ENCODE data around the gene MATN1.

The MATN1 gene

DNA sequence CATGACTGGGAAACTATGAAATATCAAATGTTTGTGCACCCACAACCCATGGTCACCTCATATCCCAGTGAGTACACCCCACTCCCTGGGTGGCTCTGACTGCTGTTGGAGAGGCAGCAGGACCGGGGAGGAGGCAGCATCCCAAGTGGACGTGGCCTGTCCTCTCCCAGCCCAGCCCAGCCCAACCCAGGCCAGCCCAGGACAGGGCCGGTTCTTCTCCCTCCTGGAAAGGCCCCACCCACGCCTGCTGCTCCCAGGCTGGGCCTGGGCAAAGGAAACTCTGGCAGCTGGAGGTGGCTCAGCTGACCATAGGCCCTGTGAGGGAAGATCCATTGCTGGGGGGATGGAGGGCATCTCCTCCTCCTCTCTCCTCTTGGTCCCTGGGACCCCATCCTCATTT lies 19.1 kb downstream of the MATN1 start:
- DNase-seq = no peak
- TF ChIP-seq GATA1 (IDR thresholded peaks at IDR 0.05; ENCODE audit: low read depth, low read length) (no peak), POLR2A (IDR thresholded peaks at IDR 0.05; ENCODE audit: low read length) (no peak)

DNA sequence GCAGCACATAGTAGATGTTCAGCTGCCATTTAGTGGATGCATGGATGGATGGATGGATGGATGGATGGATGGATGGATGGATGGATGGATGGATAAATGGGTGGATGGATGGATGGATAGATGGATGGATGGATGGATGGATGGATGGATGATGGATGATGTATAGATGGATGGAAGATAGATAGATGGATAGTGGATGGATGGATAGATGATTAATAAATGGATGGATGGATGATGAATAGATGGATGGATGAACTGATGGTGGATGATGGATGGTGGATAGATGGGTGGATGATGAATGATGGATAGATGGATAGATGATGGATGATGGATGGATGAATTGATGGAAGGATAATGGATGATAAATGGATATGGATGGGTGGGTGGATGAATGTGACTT lies 20.6 kb downstream of the MATN1 start:
- no peak for TF ChIP-seq POLR2A (IDR thresholded peaks at IDR 0.05; ENCODE audit: low read length)
- TF ChIP-seq GATA1 (IDR thresholded peaks at IDR 0.05; ENCODE audit: low read depth, low read length) = no peak

DNA sequence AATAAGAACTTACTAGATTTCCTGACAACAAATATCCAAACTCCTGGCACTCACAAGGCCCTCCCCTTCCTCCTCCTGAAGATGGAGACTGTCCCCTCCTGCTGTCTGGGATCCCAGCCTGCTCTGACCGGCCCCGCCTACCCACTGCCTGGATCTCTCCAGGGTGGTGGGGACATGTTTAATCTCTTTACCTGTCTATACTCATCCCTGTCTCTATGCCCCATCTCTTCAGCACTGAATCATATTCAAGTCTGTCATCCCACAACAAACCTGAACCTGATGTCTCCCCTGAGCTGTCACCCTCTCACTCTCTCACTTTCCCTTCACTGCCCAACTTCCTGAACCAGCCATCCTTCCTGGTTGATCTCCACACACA lies 22.1 kb downstream of the MATN1 start:
- TF ChIP-seq GATA1 (IDR thresholded peaks at IDR 0.05; ENCODE audit: low read depth, low read length) = no peak
- no peak for TF ChIP-seq POLR2A (IDR thresholded peaks at IDR 0.05; ENCODE audit: low read length)
- DNase-seq = no peak

More for the DNA sequence above, 20.6 kb downstream of the MATN1 start:
- no peak for DNase-seq

DNA sequence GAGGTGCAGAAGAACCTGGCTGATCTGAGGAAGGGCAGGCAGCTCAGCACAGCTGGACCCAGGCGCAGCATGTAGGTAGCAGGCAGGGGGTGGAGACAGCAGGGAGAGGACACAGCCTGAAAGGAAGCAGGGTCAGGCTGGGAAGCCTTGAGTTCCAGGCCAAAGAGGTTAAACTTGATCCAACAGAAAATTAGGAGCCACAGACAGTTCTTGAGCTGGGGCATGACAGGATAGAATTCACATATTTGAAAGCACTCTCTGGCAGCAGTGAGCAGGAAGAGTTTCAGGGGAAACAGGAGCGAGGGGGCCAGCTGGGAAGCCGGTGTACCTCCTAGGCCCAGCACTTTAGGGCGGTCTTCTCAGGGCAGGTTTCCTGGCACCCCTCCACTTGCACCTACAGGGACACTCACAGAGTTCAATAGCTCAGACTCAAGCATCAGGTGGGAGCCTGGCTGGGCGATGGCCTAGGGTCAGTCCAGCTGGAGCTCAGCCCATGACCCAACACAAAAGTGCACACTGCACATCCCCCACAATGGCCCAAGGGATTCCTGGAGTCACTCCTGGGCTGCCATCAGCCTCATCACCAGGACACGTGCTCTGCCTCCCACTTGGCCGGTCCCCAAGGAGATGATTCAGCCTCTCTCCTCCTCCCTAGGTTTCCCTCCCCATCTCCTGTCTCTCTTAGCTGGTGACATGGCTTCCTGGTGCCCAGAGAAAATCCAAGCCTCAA lies 22.7 kb downstream of the MATN1 start:
- no peak for TF ChIP-seq GATA1 (IDR thresholded peaks at IDR 0.05; ENCODE audit: low read depth, low read length)
- TF ChIP-seq POLR2A (IDR thresholded peaks at IDR 0.05; ENCODE audit: low read length) = no peak
- DNase-seq = peak in 1 of 2 experiments; percentile 38

DNA sequence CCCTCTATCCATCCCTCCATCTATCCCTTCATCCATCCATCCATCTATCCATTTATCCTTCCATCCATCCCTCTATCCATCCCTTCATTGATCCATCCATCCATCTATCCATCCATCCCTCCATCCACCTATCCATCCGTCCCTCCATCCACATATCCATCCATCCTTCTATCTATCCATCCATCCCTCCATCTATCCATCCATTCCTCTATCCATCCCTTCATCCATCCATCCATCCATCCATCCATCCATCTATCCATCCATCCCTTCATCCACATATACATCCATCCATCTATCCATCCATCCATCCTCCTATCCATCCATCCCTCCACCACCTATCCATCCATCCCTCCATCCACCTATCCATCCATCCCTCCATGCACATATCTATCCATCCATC lies 23.6 kb downstream of the MATN1 start:
- no peak for DNase-seq
- TF ChIP-seq POLR2A (IDR thresholded peaks at IDR 0.05; ENCODE audit: low read length) (no peak), GATA1 (IDR thresholded peaks at IDR 0.05; ENCODE audit: low read depth, low read length) (no peak)

DNA sequence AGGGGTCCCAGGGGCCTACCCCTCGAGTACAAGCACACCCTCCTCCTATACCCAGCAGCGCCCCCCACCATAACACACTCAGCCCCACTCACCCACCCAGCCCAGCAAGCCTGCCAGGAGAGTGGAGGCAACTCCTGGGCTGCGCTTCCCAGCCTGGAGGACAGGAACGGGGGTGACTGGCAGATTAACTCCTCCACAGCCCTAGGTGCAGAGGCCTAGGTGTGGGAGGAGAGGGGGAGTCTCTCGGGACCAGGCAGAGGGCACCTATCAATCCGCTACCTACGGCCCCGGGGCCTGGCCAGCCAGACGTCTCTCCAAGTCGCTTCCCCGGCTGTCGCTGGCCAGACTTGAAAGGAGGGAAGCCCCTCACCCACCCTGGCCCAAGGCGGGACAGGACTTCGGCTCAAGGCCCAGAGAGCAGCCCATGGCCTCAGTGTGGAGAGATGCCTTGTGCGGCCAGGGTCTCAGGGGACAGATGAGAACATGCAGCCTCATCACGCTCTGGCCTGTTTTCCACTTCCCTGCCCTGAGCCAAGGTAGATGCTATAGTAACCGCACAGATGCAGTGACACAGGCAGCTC lies 24.9 kb downstream of the MATN1 start:
- DNase-seq = no peak
- TF ChIP-seq POLR2A (IDR thresholded peaks at IDR 0.05; ENCODE audit: low read length) (no peak), GATA1 (IDR thresholded peaks at IDR 0.05; ENCODE audit: low read depth, low read length) (no peak)

DNA sequence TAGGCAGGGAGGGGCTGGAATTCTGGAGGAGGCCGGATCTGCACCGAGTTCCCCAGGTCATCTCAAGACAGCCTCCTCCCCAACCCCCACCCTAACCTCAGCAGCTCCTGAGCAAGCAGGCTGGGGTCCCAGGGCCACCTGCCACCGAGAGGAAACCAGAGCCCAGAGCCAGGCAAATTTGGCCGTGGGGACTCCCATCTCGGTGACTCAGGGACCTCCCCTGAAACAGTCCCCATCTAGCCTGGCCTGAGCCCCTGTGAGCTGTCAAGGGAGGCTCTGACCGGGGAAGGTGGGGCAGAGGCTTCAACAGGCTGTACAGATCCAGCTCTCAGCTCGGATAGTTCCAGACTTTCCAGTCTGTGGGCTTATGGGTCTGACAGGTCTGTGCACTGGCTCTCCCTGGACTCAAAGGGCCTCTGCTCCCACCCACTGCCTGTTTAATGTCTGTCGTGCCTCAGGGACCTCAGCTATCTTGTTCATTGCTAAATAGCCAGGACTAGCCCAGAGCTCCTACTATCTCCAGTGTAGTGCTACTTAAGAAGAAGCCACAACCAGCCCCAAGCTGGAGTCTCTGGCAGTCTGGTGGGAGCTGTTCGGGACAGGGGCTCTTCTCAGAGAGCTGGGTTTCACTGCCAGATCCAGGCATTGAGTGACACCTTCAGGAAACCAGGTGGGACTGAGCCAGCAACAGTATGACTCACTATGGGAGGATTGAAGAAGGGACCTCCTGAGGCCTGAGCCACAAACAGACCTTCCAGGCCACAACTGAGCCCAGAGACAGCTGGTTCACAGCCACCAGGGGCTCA lies 25.6 kb downstream of the MATN1 start:
- DNase-seq = no peak
- no peak for TF ChIP-seq POLR2A (IDR thresholded peaks at IDR 0.05; ENCODE audit: low read length)
- TF ChIP-seq GATA1 (IDR thresholded peaks at IDR 0.05; ENCODE audit: low read depth, low read length) = no peak

DNA sequence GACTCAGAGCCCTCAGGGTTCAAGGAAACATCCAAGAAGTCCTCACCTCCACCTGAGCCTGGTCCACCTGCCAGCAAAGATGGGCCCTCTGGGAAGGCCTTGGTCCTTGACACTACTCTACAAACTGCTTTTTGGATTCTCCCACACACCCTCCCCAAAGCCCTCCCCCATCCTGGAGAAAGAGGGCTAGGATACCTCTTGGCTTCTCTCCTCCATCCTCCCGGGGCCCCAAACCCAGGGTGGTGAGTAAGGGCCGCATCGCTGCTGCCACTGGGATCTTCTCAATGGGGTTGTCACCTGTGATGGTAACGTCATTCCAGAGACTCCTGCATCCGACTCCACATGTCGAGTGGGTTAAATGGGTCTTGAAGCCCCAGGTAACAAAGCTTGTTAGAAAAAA lies 26.6 kb downstream of the MATN1 start:
- no peak for DNase-seq
- TF ChIP-seq POLR2A (IDR thresholded peaks at IDR 0.05; ENCODE audit: low read length) = no peak

DNA sequence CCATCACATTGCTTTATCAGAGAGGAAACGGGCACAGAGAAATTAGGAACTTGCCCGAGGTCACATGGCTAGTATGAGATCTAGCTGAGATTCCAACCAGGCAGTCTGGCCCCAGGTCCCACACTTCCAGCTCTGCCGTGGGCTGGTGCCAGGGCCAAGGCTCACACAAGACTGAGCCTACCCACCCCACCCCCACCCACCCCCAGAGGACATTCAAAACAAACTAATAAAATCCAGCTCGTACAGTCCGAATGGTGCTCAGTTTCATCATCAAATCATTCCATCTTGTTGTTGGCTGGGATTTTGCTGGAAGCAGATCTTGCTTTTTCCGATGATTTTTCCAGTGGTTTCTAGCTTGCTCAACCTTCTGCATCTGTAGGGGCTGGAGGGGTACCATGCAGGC lies 27.9 kb downstream of the MATN1 start:
- DNase-seq = no peak
- no peak for TF ChIP-seq POLR2A (IDR thresholded peaks at IDR 0.05; ENCODE audit: low read length)

DNA sequence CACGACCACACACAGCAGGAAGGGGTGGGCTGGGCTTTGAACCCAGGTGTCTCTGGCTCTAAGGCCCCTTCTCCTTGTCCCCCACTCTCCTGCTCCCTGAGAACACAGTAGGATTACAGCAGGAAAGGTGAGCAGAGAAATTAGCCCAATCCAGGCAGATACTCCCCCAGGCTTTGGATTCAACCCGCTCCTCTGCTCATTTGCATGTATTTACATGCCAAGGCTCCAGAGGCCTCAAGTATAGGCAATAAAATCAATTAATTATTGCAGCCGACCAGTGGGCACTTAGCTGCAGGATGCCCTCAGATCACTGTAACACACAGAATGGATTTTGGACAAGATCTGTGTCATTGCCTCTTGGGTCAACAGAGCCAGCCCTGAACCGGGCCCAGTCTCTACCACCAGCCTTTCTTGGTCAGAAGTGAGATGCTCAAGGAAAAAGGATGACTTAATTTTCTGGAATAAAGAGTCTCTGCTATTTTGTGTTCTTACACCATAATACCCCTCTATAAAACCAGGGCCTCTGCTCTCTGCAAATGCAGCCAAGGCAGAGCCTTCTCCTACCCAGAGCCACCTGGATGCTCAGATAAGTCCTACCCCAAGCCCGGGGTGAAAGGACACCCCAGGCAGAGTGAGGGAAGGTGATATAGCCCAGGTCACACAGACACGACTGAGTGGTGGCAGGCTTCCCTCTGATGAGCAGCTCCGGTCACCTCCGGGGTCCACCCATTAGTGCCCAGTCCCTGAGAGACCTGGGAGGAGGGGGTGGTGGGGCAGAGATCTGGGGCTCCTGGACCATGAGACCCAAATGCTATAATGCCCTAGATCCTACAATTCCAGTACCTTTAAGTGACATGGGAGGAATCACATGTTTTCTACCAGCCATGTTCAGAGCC lies 28.9 kb downstream of the MATN1 start:
- TF ChIP-seq POLR2A (IDR thresholded peaks at IDR 0.05; ENCODE audit: low read length) (no peak), GATA1 (IDR thresholded peaks at IDR 0.05; ENCODE audit: low read depth, low read length) (no peak)
- DNase-seq = no peak

DNA sequence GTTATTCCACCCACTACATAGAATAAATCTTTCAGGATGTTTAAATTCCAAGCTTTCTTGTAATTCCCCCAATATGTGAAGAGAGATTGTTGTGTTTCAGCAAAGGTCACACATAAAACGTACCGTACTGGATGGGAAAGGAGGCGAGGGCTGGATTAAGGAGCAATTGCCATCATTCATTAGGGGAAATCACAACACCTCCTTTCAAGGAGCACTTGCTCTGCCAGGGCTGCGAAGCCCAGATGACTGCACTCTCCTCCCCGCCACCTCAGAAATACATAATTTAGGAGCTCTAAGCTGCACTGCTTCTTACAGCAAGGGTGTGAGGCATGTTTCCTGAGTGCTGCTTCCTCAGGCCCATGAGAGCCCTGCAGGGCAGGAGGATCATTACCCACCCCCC lies 29.6 kb downstream of the MATN1 start:
- TF ChIP-seq POLR2A (IDR thresholded peaks at IDR 0.05; ENCODE audit: low read length) = no peak
- no peak for TF ChIP-seq GATA1 (IDR thresholded peaks at IDR 0.05; ENCODE audit: low read depth, low read length)
- DNase-seq = no peak

DNA sequence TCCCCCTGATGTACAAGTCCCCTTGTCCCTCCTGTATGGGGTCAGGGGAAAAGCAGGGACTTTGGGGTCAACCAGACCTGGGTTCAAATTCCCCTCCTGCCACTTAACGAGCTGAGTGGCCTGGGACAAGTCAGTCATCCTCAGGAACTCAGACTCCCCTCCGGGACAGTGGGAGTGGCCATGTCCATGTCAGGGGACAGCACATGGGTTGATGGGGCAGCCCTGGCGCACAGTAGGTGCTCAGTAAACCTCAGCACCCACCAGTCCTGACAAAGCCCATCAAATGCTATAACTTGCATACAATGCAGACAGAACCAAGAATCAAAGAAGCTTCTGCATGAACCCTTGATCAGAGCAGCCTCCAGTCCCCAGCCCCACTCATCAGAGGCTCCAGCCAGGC lies 30.0 kb downstream of the MATN1 start:
- DNase-seq = no peak
- TF ChIP-seq POLR2A (IDR thresholded peaks at IDR 0.05; ENCODE audit: low read length) (no peak), GATA1 (IDR thresholded peaks at IDR 0.05; ENCODE audit: low read depth, low read length) (no peak)

DNA sequence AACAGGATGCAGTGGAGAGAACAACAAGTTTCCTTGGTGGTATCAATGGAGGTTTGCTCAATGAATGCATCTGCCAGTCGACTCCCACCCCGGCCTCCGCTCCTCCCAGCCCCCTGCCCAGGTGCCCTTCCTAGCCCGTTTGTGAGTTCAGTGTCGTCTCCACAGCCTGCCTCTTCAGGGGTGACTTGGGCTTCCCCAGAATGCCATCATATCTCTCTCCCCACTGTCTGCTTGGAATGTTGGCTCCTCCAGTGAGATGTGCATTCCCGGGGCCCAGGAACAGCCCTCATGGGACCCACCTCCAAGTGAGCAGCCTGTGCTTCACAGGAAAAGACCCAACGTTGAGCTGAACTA lies 30.5 kb downstream of the MATN1 start:
- TF ChIP-seq POLR2A (IDR thresholded peaks at IDR 0.05; ENCODE audit: low read length) (no peak), GATA1 (IDR thresholded peaks at IDR 0.05; ENCODE audit: low read depth, low read length) (no peak)
- DNase-seq = no peak
